ENCODE results near the gene HID1. TPM values are rescaled to one million over a fixed set of nuclear protein-coding genes. Genes with fewer than 3 reads are reported as not detected.
"Not testable (repeated sequence)": the region's sequence is repeated elsewhere in the genome, so short reads cannot be mapped to it uniquely, and the experiment has no call there.

The HID1 gene
- total RNA-seq, 1 donor from 2014 or later = 9.0 TPM

DNA sequence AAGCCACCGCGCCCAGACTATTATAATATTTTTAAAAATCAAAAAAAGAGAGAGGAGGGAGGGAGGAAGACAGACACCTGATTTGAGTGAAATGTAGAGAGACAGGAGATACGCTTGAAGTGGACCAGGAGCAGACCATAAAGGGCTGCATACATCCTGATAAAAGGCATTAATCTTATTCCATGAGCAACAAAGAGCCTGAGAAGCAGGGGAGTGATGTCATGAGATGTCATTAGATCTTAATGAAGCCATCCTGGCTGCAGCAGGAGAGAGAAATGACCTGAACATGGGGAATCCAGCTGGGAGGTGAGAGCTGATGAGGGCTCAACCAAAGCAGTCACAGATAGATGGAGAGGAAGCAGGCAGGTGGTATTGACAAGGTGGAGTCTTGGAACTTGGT, 5.2 kb upstream of the HID1 start:
- intact Hi-C loops (cut with DNase I) = no loop called here
- DNase-seq = no peak
- no peak for ATAC-seq (ENCODE audit: poor library complexity)

DNA sequence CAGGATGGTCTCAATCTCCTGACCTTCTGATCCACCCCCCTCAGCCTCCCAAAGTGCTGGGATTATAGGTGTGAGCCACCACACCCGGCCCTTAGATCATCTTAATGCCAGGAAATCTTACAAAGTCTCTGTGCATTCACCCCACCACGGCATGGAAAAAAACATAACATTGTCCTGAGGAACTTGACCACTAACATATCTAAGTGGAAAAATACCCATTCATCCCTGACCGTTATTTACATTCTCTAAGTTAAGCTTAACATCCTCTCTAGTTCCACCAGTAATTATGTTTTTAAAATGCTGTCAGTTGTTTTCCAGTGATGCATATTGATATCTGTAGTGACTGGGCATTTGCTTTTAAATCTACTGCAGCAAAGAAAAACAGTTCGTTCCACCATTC, 3.4 kb upstream of the HID1 start:
- intact Hi-C loops (cut with DNase I) = no loop called here
- ATAC-seq (ENCODE audit: poor library complexity) (no peak), DNase-seq (no peak)

DNA sequence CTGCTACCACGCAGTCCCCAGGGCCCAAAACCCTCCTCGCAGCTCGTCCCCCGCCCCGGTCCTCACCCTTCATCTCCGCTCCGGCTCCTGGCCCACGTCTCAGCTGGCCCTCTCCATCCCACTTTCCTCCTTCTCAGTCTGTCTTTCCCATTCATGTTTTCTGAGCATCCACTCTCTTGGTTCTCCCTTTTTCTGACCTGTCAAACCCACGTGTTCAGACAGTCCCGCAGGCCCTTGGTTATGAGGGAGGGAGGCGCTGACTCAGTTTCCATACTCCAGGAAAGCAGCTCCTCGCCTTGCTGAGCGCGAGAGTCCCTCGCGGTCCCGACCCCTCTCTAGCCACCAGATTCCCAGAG, 392 bp upstream of the HID1 start:
- intact Hi-C loops (cut with DNase I) = no loop called here
- DNase-seq = no peak
- ATAC-seq (ENCODE audit: poor library complexity) = no peak

DNA sequence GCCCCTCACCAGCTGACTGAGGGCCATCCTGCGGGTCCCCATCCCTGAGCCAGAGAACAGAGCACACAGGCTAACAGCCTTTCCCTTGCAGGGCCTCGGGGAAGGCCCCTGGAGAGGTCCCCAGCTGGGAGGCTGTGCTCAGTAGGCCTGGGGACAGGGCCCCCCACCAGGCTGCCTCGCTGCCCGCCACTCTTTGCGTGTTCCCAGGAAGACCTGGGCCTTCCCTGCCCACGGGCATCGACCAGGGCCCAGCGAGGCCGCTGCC, 785 bp downstream of the HID1 start:
- intact Hi-C loops (cut with DNase I) = no loop called here
- peak; percentile 9 for ATAC-seq (ENCODE audit: poor library complexity)

DNA sequence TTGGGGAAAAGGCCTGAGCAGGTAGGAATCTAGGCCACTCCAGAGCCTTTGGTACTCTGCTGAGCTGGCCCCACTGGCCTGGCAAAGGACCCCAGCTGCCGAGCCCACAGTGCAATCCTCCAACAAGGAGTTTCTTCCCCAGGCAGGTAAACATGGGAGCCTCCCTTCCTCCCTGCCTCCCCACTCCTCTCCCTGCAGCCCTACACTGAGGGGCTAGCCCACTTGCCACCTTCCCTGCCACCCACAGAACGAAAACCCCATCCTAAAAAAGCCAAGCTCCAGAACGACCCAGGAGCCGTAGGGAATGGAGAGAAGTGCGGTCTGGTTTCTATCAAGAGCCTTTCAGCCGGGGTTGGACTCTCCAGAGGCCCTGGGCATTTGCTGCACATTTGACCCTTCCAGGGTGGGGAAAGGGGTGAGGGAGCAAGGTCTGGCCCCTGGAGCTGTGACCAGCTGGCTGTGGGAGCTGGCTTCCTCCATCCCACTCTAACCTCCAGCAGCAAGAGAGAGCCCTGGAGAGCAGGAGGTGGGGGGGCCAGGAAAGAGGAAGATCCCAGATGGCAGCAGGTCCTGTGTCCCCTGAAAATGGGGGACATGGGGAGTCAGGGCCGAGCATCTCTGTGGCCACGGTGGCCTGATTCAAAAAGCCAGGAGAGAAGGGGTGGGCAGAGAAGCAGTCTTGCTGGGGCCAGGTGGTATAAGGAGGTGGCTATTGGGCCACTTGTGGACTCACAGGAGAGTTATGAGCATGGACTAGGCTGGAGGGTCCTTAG, 1.3 kb downstream of the HID1 start:
- no peak for DNase-seq
- no peak for ATAC-seq (ENCODE audit: poor library complexity)
- intact Hi-C loops (cut with DNase I) = no loop called here

More for the DNA sequence above, 785 bp downstream of the HID1 start:
- no peak for DNase-seq

DNA sequence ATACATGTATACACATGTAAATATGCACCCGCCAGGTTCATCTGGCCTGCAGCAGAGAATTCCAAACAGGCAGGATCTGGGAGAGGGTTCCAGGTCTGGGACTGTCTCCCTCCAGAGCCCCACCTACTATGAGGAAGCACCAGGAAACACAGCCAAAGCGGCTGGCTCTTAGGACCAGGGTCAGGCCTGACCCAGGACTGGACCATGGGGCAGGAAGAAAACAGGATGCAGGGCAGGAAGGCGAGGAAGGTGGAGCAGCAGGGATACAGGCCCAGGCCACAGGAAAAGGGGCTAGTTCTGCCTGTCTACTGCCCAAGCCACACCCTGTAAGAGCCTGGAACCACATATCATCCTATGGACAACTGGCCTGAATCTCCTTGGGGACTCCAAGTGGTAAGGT, 2.2 kb downstream of the HID1 start:
- DNase-seq (no peak), ATAC-seq (ENCODE audit: poor library complexity) (peak; percentile 24)
- intact Hi-C loops (cut with DNase I) = no loop called here

DNA sequence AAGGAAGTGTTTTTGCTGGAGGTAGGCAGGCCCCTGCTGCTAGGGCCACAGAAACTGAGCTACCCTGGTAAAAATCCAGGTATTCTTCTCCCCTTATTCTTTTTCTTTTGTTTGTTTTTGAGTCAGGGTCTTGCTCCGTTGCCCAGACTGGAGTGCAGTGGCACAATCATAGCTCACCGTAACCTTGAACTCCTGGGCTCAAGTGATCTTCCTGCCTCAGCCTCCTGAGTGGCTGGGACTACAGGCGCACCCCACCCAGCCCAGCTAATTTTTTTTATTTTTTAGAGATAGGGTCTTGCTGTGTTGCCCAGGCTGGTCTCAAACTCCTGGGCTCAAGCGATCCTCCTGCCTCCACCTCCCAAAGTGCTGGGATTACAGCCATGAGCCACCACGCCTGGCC, 3.1 kb downstream of the HID1 start:
- intact Hi-C loops (cut with DNase I); ATAC-seq (ENCODE audit: poor library complexity); DNase-seq: not testable (repeated sequence)

DNA sequence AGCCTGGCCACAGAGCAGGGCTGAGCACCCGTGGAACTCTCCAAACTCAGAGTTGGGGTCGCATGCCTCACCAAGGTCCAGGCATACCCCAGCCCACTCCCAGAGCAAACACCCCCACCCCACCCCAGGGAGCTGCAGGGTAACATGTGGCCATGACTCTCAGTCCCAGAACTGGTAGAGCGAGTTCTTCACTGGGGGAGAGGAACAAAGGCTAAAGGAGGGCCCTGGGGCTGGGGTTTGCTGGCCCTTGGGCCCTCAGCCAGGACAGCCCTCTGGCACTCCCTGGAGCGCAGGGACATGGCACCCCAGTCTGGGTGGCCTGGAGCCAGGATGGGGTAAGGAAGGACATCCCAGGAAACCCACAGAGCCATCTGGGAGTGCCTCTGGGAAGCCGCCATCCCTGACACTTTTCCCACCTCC, 4.2 kb downstream of the HID1 start:
- DNase-seq (no peak), ATAC-seq (ENCODE audit: poor library complexity) (no peak)
- intact Hi-C loops (cut with DNase I) = no loop called here

DNA sequence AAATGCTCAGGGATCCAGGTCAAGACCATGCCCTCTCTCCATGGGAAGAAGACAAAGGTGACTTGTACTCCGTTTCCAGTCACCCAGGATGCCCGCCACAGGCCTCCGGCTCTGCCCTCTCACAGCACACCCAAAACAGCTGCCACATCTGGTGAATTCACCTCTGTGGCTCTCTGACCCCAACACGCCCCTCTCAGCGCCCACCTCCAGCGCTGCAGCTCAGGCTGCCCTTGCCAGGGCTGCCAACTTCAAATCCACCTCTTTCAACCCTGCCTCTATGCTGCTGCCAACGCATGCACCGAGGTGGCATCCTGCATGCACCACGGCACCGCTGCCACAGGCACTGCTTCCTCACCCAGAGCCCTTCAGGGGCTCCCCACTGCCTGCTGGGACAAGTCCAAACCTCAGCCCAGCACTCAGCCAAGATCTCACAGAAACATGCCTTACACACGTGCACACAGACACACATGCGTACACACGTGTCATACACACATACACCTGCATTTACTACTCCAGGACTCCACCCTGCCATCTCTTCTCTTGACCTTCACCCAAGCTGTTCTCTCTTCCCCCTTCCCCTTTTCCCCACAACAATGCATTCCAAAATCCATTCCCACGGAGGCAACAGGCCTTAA, 7.5 kb downstream of the HID1 start:
- ATAC-seq (ENCODE audit: poor library complexity) = no peak
- intact Hi-C loops (cut with DNase I) = loop anchor here (5.0 kb wide), 1 partner anchor 47 kb away; the partner anchor contains the start of gene MRPL58

DNA sequence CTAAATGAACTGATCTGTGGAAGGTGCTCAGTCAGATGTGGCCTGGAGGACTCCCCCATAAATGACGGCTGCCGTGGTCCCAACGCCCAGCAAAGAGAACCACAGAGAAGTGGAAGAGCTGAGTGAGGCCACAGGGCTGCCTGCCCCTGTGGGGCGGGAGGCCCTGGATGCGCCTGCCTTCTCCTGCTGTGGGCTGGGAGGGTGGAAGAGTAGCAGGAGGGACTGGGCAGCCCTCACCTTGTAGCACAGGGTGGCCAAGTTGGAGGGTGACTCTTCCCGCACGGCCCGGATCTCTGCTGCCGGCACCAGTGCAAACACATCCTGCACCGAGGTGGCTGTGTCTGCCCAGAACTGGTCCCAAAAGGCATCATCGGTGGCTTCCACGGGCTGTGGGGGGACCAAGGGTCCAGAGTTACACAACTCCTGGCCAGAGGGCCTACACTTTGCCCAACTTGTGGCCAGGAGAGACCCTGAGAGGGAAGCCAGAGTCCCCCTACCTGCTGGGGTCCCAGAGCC, 8.3 kb downstream of the HID1 start:
- ATAC-seq (ENCODE audit: poor library complexity) (no peak), DNase-seq (no peak)
- intact Hi-C loops (cut with DNase I) = loop anchor here (5.0 kb wide), 1 partner anchor 48 kb away; the partner anchor contains the start of gene MRPL58

More for the DNA sequence above, 7.5 kb downstream of the HID1 start:
- no peak for DNase-seq

DNA sequence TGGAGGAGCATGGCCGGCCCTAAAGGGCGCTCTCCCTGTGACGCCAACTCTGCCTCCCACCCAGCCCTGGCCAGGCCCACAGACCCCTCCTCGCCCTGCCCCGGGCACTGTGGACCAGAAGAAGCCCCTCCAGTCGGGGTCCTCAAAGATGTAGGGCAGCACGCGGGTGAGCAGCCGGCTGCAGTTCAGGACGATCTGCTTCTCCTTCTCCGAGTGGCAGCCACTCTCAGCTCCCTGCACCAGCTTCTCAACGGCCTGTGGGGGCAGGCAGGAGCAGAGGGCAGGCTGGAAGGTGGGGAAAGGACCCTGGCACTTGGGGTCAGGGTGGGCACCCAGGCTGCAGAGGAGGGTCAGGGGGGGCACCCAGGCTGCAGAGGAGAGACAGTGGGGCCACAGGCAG, 8.9 kb downstream of the HID1 start:
- ATAC-seq (ENCODE audit: poor library complexity) (no peak), DNase-seq (no peak)
- intact Hi-C loops (cut with DNase I) = loop anchor here (5.0 kb wide), 1 partner anchor 49 kb away; the partner anchor contains the start of gene MRPL58

DNA sequence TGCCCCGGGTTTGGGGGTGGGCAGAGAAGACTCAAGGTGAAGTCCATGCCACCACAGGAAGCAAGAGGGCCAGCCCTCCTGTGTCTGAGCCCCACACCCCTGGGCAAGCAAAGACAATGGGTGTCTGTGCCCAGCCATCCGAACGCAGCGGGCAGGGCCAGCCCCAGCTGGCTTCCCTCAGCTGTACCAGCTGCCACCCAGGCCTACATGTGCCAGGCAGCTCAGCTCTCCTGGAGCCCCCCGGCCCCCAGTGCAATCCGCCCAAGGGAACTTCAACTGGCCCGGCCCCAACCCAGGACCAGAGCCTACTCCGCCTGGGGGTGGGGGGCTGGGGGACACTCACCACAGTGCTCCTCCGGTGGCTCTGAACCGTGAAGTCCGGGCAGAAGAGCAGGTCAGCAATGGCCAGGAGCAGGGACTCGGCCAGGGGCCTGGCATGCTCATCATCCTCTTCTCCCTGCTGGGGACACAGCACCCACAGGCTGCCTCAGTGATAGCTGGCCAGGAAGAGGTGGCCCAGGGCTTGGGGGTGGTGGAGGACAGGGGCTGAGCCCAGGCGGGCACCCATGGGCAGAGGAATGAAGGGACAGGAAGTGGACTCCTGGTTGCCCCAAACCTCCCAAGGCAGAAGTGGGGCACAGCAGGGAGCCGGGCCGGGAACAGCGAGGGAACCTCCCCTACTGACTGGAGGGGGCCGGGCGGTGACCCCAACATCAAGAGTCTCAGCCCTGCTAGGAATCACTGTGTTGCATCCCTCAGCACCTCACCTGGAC, 9.8 kb downstream of the HID1 start:
- DNase-seq (no peak), ATAC-seq (ENCODE audit: poor library complexity) (no peak)
- intact Hi-C loops (cut with DNase I) = loop anchor here (5.0 kb wide), 1 partner anchor 49 kb away; the partner anchor contains the start of gene MRPL58

DNA sequence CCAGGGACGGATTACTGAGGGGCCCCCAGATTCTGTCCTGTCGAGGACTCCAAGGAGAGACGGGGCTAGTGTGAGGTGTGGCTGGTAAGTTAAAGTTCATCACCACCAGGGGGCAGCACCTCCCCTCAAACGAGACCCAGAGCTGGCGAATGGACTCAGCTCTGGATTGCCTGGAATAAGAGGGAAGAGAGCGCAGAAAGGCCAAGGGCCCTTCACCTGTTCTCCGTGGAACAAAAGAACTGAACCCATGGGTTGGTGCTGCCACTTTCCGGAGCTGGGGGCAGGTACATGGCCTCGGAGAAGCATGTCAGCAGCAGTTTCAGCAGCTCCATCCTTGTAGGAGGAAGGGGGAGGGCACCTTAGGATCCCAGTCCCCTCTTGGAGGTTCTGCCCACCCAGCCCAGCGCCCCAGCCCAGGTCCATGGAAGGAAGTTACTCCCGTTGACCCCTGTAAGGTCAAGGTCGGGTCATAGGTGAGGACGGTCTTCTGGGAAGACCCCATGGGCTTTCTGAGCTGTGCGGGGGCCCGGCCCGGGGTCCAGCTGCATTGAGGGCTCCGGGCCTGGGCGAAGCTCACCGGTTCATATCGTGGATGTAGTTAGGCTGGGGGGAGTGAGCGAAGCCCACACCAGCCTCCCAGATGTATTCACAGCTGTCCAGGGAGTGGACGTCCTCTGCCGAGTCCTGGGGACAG, 10.8 kb downstream of the HID1 start:
- intact Hi-C loops (cut with DNase I) = loop anchor here (2.0 to 5.0 kb wide), 2 partner anchors 50 to 239 kb away; partner anchors contain the start of gene MRPL58
- peak; percentile 87 for DNase-seq

DNA sequence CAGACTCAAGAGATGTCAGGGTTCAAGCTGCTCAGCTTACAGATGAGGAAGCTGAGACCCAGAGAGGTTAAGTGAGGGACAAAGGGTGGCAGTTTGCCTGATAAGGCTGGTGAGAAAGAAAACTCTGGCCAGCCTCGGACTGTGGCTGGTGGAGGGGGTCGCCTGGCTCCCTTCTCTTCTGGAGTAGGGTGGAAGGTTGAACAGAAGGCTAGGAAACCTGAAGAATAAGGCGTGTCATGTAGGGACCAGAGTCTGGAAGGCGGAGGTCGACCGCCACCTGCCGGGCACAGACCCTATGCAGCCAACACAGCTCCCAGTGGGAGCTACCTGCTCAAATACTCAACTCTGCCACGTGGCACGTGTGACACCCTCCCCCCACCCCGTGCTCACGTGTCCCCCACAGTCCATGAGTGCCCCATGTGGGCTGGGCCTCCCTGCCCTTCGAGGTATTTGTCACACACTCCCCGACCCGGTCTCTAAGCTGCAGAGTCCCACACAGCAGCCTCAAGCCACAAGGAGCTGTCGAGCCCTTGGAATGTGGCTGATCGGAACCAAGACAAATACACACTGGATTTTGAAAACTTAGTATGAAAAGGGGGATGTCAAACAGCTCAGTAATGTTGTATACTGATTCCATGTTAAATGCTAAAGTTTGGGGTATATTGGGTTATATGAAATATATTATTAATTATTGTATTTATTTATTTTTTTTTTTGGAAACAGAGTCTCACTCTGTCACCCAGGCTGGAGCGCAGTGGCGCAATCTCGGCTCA, 11.8 kb downstream of the HID1 start:
- ATAC-seq (ENCODE audit: poor library complexity) = peak; percentile 30
- DNase-seq = no peak
- intact Hi-C loops (cut with DNase I) = loop anchor here (2.0 to 5.0 kb wide), 2 partner anchors 52 to 240 kb away; partner anchors contain the start of gene MRPL58

More for the DNA sequence above, 10.8 kb downstream of the HID1 start:
- peak; percentile 94 for ATAC-seq (ENCODE audit: poor library complexity)

DNA sequence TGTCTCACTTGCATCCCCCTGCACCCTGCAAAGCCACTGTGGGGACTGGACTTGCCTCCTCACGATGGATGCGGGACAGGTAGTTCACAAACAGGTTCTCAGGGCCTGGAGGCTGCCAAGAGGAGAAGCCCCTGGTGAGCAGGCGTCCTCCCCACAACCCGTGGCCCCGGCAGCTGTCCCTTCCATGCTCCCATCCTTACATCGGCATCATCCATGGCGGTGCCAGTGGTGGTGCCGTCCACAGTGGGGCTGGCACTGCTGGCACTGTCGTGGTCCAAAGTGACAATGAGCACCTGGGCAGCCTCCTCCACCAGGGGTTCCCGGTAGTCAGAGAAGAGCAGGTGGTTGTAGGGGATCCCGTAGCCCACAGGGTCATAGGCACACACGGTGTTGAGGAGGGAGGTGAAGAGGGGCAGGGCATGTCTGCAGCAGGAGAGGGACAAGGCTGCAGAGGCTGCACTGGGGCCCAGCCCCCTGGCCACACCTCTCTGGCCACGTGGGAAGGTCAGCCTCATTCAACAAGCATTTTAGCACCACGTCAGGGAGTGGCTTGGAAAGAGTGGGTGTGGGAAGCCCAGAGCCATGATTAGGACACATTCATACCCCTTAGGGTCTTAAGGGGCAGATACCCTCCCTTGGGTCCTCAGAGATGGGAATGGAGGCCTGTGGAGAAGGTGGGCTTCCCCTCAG, 12.6 kb downstream of the HID1 start:
- no peak for ATAC-seq (ENCODE audit: poor library complexity)
- intact Hi-C loops (cut with DNase I) = loop anchor here (2.0 to 5.0 kb wide), 2 partner anchors 52 to 241 kb away; partner anchors contain the start of gene MRPL58
- no peak for DNase-seq

DNA sequence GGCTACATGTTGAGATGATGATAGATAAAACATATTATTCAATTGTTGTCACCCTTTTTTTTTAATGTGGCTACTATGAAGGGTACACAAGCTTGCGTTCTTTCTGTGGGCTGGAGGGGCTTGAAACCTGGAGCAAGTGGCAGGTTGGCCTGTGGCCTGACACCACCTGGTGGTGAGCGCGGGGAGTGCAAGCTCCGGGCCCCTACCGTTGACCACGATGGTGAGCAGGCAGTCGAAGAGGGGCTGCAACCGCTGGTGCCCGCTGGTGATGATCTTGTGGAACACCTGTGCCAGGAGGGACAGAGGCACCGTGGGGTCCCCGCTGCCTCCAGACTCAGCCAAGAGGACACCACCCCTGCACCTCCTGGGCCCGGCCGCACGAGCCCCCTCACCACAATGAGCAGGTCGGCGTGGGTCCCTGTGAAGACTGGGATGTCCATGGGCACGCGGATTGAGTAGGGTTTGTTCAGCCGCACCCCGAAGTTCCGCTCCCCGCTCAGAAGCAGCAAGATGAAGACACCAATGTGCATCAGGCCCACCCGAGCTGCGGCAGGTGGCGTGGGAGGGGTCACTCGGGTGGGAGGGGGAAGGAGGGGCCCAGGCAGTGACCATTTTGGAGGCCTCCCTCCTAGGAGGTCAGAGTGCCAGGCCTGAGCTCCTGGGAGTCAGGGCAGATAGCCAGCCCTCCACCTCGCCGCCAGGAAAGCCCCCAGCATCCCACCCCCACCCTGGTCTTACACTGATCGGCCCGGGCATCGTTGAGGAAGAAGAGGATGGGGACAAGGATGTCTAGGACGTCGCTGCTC, 14.4 kb downstream of the HID1 start:
- ATAC-seq (ENCODE audit: poor library complexity) (peak; percentile 62), DNase-seq (peak; percentile 86)
- intact Hi-C loops (cut with DNase I) = no loop called here

DNA sequence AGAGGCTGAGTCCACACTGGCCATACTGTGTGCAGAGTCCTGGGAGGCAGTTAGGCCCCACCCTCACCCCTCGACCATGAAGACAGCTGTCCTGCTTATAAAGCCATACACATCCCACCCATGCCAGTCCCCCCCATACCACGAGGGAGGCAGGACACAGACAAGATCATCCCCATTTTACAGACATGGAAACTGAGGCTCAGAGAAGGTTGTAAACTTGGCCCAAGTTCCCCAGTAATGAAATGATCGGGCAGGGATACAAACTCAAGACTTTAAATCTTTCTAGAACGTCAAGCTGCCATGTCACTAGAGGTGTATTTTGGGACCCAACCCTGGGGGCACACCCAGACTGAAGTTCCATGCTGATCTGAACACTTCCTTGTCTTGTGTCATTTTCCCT, 16.5 kb downstream of the HID1 start:
- intact Hi-C loops (cut with DNase I) = no loop called here
- no peak for ATAC-seq (ENCODE audit: poor library complexity)
- DNase-seq = no peak
